ENCODE measurements around the gene SH3RF3.

The SH3RF3 gene

GRCh38 chr2:109282865-109283264 is 153.9 kb downstream of the SH3RF3 start:
- DNase-seq (ENCODE audit: low read depth): no peak

GRCh38 chr2:109284826-109285225 is 155.8 kb downstream of the SH3RF3 start:
- no peak for DNase-seq (ENCODE audit: low read depth)

- no peak for DNase-seq (ENCODE audit: low read depth)
Measured at GRCh38 chr2:109285244-109285651, 156.2 kb downstream of the SH3RF3 start.

GRCh38 chr2:109287413-109287812 is 158.4 kb downstream of the SH3RF3 start:
- no peak for DNase-seq (ENCODE audit: low read depth)

- no peak for DNase-seq (ENCODE audit: low read depth)
Measured at GRCh38 chr2:109287838-109288237, 158.8 kb downstream of the SH3RF3 start.

- no peak for DNase-seq (ENCODE audit: low read depth)
Measured at GRCh38 chr2:109288544-109289368, 159.8 kb downstream of the SH3RF3 start.

- no peak for DNase-seq (ENCODE audit: low read depth)
Measured at GRCh38 chr2:109289504-109290222, 160.7 kb downstream of the SH3RF3 start.

GRCh38 chr2:109290887-109291643 is 162.1 kb downstream of the SH3RF3 start:
- no peak for DNase-seq (ENCODE audit: low read depth)

- no peak for DNase-seq (ENCODE audit: low read depth)
Measured at GRCh38 chr2:109292386-109292785, 163.4 kb downstream of the SH3RF3 start.

GRCh38 chr2:109293663-109294062 is 164.7 kb downstream of the SH3RF3 start:
- no peak for DNase-seq (ENCODE audit: low read depth)

- DNase-seq (ENCODE audit: low read depth): no peak
Measured at GRCh38 chr2:109294523-109294922, 165.5 kb downstream of the SH3RF3 start.

- no peak for DNase-seq (ENCODE audit: low read depth)
Measured at GRCh38 chr2:109295070-109295780, 166.2 kb downstream of the SH3RF3 start.

GRCh38 chr2:109295781-109296117 is 166.7 kb downstream of the SH3RF3 start:
- no peak for DNase-seq (ENCODE audit: low read depth)

GRCh38 chr2:109297566-109298490 is 168.8 kb downstream of the SH3RF3 start:
- no peak for DNase-seq (ENCODE audit: low read depth)

- DNase-seq (ENCODE audit: low read depth): no peak
Measured at GRCh38 chr2:109298851-109299250, 169.8 kb downstream of the SH3RF3 start.

- no peak for DNase-seq (ENCODE audit: low read depth)
Measured at GRCh38 chr2:109299536-109299935, 170.5 kb downstream of the SH3RF3 start.

- DNase-seq (ENCODE audit: low read depth): no peak
Measured at GRCh38 chr2:109300582-109300981, 171.6 kb downstream of the SH3RF3 start.

GRCh38 chr2:109301746-109302145 is 172.7 kb downstream of the SH3RF3 start:
- no peak for DNase-seq (ENCODE audit: low read depth)

- no peak for DNase-seq (ENCODE audit: low read depth)
Measured at GRCh38 chr2:109302319-109302718, 173.3 kb downstream of the SH3RF3 start.

- no peak for DNase-seq (ENCODE audit: low read depth)
Measured at GRCh38 chr2:109304242-109304641, 175.2 kb downstream of the SH3RF3 start.
